Dedifferentiated amniotic fluid mesenchymal stem cell (primary cell): ENCODE results near the gene ABCC10.
A peak's percentile ranks its signal among the peaks of the same experiment; 100 is the strongest.
"Not testable (repeated sequence)": the region's sequence is repeated elsewhere in the genome, so short reads cannot be mapped to it uniquely, and the experiment has no call there.

ENCODE experiments used
- DNase-seq: peaks from one replicate; pipeline ENCODE4 v3.0.0-alpha.2; 2016; ENCODE audit errors: extremely low spot score

Gene ABCC10

DNA sequence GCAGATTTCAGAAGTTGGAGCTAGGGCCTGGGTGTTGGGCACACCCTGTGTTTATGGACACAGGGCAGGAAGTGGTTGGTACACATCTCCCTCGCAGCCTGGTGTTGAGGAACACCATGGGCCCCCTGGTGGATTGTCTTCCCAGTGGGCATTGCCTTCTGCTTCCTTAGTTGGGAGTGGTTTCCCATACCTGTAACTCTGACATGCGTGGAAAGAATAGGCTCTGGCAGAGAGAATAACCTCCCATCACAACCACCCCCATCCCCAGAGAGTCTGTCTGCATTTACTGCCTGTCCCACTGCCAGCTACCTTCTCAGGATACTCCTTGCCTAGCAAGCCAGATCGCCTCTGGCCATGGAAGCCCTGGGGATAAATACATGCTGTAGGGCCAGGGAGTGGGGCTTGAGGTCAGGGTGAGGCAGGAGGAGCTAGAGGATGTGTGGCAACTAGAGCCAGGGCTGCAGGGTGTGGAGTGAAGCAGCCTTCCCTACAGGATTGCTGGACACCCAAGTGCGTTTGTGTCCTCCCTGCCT lies 68.1 kb downstream of the ABCC10 start:
- no peak for DNase-seq

- DNase-seq, result peak; percentile 40
Measured at GRCh38 chr6:43496370-43497128, 69.2 kb downstream of the ABCC10 start.

GRCh38 chr6:43497129-43497396 lies 69.7 kb downstream of the ABCC10 start:
- no peak for DNase-seq

GRCh38 chr6:43497689-43498088 lies 70.3 kb downstream of the ABCC10 start:
- DNase-seq, result no peak

DNA sequence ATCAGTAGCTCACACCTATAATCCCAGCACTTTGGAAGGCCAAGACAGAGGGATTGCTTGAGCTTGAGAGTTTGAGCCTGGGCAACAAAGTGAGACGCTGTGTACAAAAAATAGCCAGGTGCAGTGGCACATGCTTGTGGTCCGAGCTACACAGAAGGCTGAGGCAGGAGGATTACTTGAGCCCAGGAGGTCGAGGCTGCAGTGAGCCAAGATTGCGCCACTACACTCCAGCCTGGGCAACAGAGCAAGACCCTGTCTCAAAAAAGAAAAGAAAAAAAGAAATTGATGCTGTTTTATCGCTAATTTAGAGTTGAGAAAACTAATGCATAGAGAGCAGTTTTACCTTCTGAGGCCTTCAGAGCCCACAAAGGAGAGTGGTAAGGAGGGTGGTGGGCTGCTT lies 71.0 kb downstream of the ABCC10 start:
- DNase-seq, result not testable (repeated sequence)

DNA sequence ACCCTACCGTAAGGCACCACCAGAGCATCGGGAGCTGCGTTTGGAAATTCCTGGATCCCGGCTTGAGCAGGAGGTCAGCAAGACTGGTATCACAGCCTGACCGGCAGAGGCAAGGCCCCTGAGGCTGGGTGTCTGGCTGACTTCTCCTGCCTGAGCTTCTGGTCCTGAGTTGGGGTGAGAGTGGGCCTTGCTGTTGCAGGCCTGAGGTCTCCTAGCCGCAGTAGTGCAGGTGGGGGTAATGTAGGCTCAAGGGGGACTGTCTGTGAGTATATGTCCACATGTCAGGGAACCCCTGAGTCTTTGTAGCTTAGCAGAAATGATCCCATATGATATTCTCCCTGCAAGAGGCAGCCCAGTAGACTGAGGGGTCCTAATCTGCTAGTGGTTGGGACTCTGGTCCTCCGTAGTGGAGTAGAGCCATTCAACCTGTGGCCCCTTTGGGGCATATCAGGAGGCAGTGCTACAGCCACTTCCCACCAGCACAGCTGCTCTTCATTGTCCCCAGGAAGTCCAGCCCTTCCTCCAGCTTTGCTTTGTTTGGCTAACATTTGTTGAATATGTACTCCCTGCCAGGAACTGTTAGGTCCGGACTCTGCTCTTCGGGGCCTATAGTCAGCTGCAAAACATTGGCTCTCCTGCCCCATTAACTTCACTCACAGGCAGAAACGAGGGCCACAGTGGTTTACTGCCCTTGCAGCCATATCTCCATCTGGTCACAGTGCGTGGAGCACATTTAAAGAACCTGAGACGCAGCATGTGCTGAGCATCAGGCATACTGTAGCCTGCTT lies 71.9 kb downstream of the ABCC10 start:
- DNase-seq, result no peak
